Stimulated activated CD4-positive, alpha-beta T cell treated with anti-CD3 and anti-CD28 coated beads, Interleukin-4, amount 100 ng/mL, for 4 hours (primary cell): ENCODE measurements around the gene NCOA4.
"Not testable (repeated sequence)": the region's sequence is repeated elsewhere in the genome, so short reads cannot be mapped to it uniquely, and the experiment has no call there.

Experiments used
- DNase-seq, 2 experiments: peaks; one replicate each; pipeline ENCODE4 v3.0.0-alpha.2; 2020

NCOA4 gene

GRCh38 chr10:46019177-46019528, 11.3 kb downstream of the NCOA4 start:
- no peak for DNase-seq

GRCh38 chr10:46018453-46019176, 11.8 kb downstream of the NCOA4 start:
- no peak for DNase-seq

- DNase-seq = no peak
Observed at GRCh38 chr10:46017733-46018132, 12.7 kb downstream of the NCOA4 start.

GRCh38 chr10:46016811-46017210, 13.6 kb downstream of the NCOA4 start:
- no peak for DNase-seq

- no peak for DNase-seq
Observed at GRCh38 chr10:46016190-46016589, 14.2 kb downstream of the NCOA4 start.

GRCh38 chr10:46014683-46015405, 15.6 kb downstream of the NCOA4 start:
- no peak for DNase-seq

- no peak for DNase-seq
Observed at GRCh38 chr10:46014206-46014605, 16.2 kb downstream of the NCOA4 start.

GRCh38 chr10:46012746-46013145, 17.7 kb downstream of the NCOA4 start:
- DNase-seq = no peak

- no peak for DNase-seq
Observed at GRCh38 chr10:46006219-46006618, 24.2 kb downstream of the NCOA4 start.

- DNase-seq = no peak
Observed at GRCh38 chr10:46005383-46005782, 25.0 kb downstream of the NCOA4 start.

- DNase-seq = no peak
Observed at GRCh38 chr10:46004963-46005362, 25.5 kb downstream of the NCOA4 start.

GRCh38 chr10:46002916-46003693, 27.3 kb downstream of the NCOA4 start:
- DNase-seq = no peak

- DNase-seq = not testable (repeated sequence)
Observed at GRCh38 chr10:46002189-46002687, 28.2 kb downstream of the NCOA4 start.

- no peak for DNase-seq
Observed at GRCh38 chr10:46001187-46001756, 29.2 kb downstream of the NCOA4 start.

GRCh38 chr10:46000538-46000937, 29.9 kb downstream of the NCOA4 start:
- DNase-seq = no peak

GRCh38 chr10:45999955-46000354, 30.5 kb downstream of the NCOA4 start:
- DNase-seq = not testable (repeated sequence)

GRCh38 chr10:45997994-45998763, 32.2 kb downstream of the NCOA4 start:
- DNase-seq = no peak

- no peak for DNase-seq
Observed at GRCh38 chr10:45997557-45997956, 32.9 kb downstream of the NCOA4 start.

GRCh38 chr10:45985590-45985989, 44.8 kb downstream of the NCOA4 start:
- not testable (repeated sequence) for DNase-seq

- not testable (repeated sequence) for DNase-seq
Observed at GRCh38 chr10:45984473-45984872, 46.0 kb downstream of the NCOA4 start.

GRCh38 chr10:45983538-45984186, 46.8 kb downstream of the NCOA4 start:
- DNase-seq = peak in 1 of 2 experiments; percentile 30

GRCh38 chr10:45981367-45981766, 49.1 kb downstream of the NCOA4 start:
- not testable (repeated sequence) for DNase-seq
